Parathyroid adenoma (tissue), 2 donors: ENCODE data around the gene C11orf91.
A peak's percentile ranks its signal among the peaks of the same experiment; 100 is the strongest.

ENCODE experiments used
- H2AFZ ChIP-seq: fragments of 300-600 bp; sonication (generic); one replicate; pipeline ENCODE4 v1.7.0; 2017; ENCODE audit warnings: antibody characterized with exemption, mild to moderate bottlenecking
- H3K27ac ChIP-seq: fragments of 300-600 bp; sonication (generic); one replicate; pipeline ENCODE4 v1.7.0; 2017
- H3K27me3 ChIP-seq: fragments of 300-600 bp; sonication (generic); one replicate; pipeline ENCODE4 v1.7.0; 2017; ENCODE audit warnings: low read length; ENCODE audit not compliant: control insufficient read depth, insufficient read depth
- H3K36me3 ChIP-seq: fragments of 300-600 bp; sonication (generic); one replicate; pipeline ENCODE4 v1.7.0; 2017; ENCODE audit warnings: low read length; ENCODE audit not compliant: control insufficient read depth, insufficient read depth
- H3K4me1 ChIP-seq: fragments of 300-600 bp; sonication (generic); one replicate; pipeline ENCODE4 v1.7.0; 2017; ENCODE audit warnings: control low read depth
- H3K4me2 ChIP-seq: fragments of 300-600 bp; sonication (generic); one replicate; pipeline ENCODE4 v1.7.0; 2017; ENCODE audit warnings: low read length
- H3K4me3 ChIP-seq: fragments of 300-600 bp; sonication (generic); one replicate; pipeline ENCODE4 v1.7.0; 2017; ENCODE audit warnings: low read depth, low read length
- H3K79me2 ChIP-seq: fragments of 300-600 bp; sonication (generic); one replicate; pipeline ENCODE4 v1.7.0; 2017; ENCODE audit warnings: control low read depth
- H3K9ac ChIP-seq: fragments of 300-600 bp; sonication (generic); one replicate; pipeline ENCODE4 v1.7.0; 2017; ENCODE audit warnings: mild to moderate bottlenecking
- H3K9me3 ChIP-seq: fragments of 300-600 bp; sonication (generic); one replicate; pipeline ENCODE4 v1.7.0; 2017; ENCODE audit warnings: low read length; ENCODE audit not compliant: control insufficient read depth
- CTCF ChIP-seq: fragments of 300-600 bp; sonication (generic); IDR thresholded peaks from one replicate; pipeline ENCODE4 v1.7.0; 2017; ENCODE audit warnings: antibody characterized with exemption, mild to moderate bottlenecking
- donor health status: primary hyperparathyroidism.

The C11orf91 gene

GRCh38 chr11:33706966-33707365, 6.3 kb upstream of the C11orf91 start:
- H3K4me1 ChIP-seq: peaks cover 11% of the 10 kb centered on the region
- no peak overlapping the region for H3K9ac ChIP-seq
- H3K4me3 ChIP-seq: no peak overlapping the region
- no peak for TF ChIP-seq CTCF
- no peak overlapping the region for H2AFZ ChIP-seq
- H3K4me2 ChIP-seq: no peak overlapping the region
- peak overlapping the region; percentile 76 for H3K27ac ChIP-seq
- H3K79me2 ChIP-seq: peaks cover 5% of the 10 kb centered on the region
- H3K27me3 ChIP-seq: no peaks in the 10 kb centered on the region
- no peaks in the 10 kb centered on the region for H3K9me3 ChIP-seq
- H3K36me3 ChIP-seq: no peaks in the 10 kb centered on the region

GRCh38 chr11:33706546-33706945, 5.9 kb upstream of the C11orf91 start:
- H3K4me2 ChIP-seq: no peak overlapping the region
- H3K9ac ChIP-seq: no peak overlapping the region
- no peak for TF ChIP-seq CTCF
- peak overlapping the region; percentile 76 for H3K27ac ChIP-seq
- H3K9me3 ChIP-seq: no peaks in the 10 kb centered on the region
- H3K4me1 ChIP-seq: peaks cover 13% of the 10 kb centered on the region
- H2AFZ ChIP-seq: no peak overlapping the region
- no peak overlapping the region for H3K4me3 ChIP-seq
- H3K27me3 ChIP-seq: no peaks in the 10 kb centered on the region
- H3K79me2 ChIP-seq: peaks cover 5% of the 10 kb centered on the region
- H3K36me3 ChIP-seq: no peaks in the 10 kb centered on the region

GRCh38 chr11:33704240-33705002, 3.8 kb upstream of the C11orf91 start:
- Histone ChIP-seq H3K27me3 (no peaks in the 10 kb centered on the region), H3K4me1 (peaks cover 14% of the 10 kb centered on the region), H3K4me3 (no peak overlapping the region), H3K36me3 (no peaks in the 10 kb centered on the region), H2AFZ (no peak overlapping the region), H3K79me2 (peaks cover under 1% of the 10 kb centered on the region), H3K4me2 (no peak overlapping the region), H3K9me3 (no peaks in the 10 kb centered on the region), H3K9ac (no peak overlapping the region), H3K27ac (peak overlapping the region; percentile 54)
- no peak for TF ChIP-seq CTCF

GRCh38 chr11:33703788-33704187, 3.2 kb upstream of the C11orf91 start:
- Histone ChIP-seq H3K4me3 (no peak overlapping the region), H2AFZ (no peak overlapping the region), H3K27ac (peak overlapping the region; percentile 54), H3K9me3 (no peaks in the 10 kb centered on the region), H3K79me2 (no peaks in the 10 kb centered on the region), H3K9ac (no peak overlapping the region), H3K27me3 (no peaks in the 10 kb centered on the region), H3K4me1 (peaks cover 12% of the 10 kb centered on the region), H3K36me3 (no peaks in the 10 kb centered on the region), H3K4me2 (no peak overlapping the region)
- no peak for TF ChIP-seq CTCF

GRCh38 chr11:33703234-33703633, 2.6 kb upstream of the C11orf91 start:
- H2AFZ ChIP-seq: no peak overlapping the region
- TF ChIP-seq CTCF: no peak
- H3K27ac ChIP-seq: peak overlapping the region; percentile 85
- H3K27me3 ChIP-seq: no peaks in the 10 kb centered on the region
- no peak overlapping the region for H3K4me2 ChIP-seq
- H3K9ac ChIP-seq: no peak overlapping the region
- no peak overlapping the region for H3K4me3 ChIP-seq
- H3K36me3 ChIP-seq: no peaks in the 10 kb centered on the region
- H3K4me1 ChIP-seq: peaks cover 11% of the 10 kb centered on the region
- no peaks in the 10 kb centered on the region for H3K79me2 ChIP-seq
- no peaks in the 10 kb centered on the region for H3K9me3 ChIP-seq
